Naive thymus-derived CD4-positive, alpha-beta T cell (primary cell): Measurements from ENCODE around the gene ZBTB40. TPM values are rescaled to one million over a fixed set of nuclear protein-coding genes. Genes with fewer than 3 reads are reported as not detected.

Experiments used
- ATAC-seq: fragments of 150-1000 bp; cut with Tn5 transposase; 2 replicates; pipeline ENCODE4 v1.10.0; 2021; ENCODE audit warnings: mild to moderate bottlenecking, moderate library complexity
- CTCF ChIA-PET: fragments of 350-600 bp; sonication (Branson Sonifier 250); formaldehyde crosslinking; loops from one replicate; lab custom pipeline; 2021; ENCODE audit warnings: antibody characterized with exemption; lab: Charles Lee
- POLR2A ChIA-PET: fragments of 350-600 bp; sonication (Branson Sonifier 250); formaldehyde crosslinking; loops from one replicate; lab custom pipeline; 2021; ENCODE audit warnings: antibody characterized with exemption, inconsistent platforms; lab: Charles Lee
- DNase-seq, 9 donors: peaks; one replicate each; pipeline versions ENCODE4 v3.0.0 to v3.0.0-alpha.2; 2020 to 2022; ENCODE audit warnings: mixed read lengths in 1 of 9
- H3K27ac ChIP-seq: one replicate; pipeline ENCODE4 v1.7.0; 2013; ENCODE audit warnings: mild to moderate bottlenecking, low read depth, low read length, moderate library complexity
- H3K27me3 ChIP-seq, 2 donors: one replicate each; pipeline ENCODE4 v1.7.0; 2013; ENCODE audit warnings: low read length in 2 of 2, mild to moderate bottlenecking in 2 of 2, moderate library complexity in 2 of 2; ENCODE audit not compliant: control insufficient read depth in 2 of 2, insufficient read depth in 2 of 2
- H3K36me3 ChIP-seq, 3 experiments: 1 replicate in 2 of 3; 2 replicates in 1 of 3; pipeline ENCODE4 v1.7.0; 2013; ENCODE audit warnings: low read length in 3 of 3, mild to moderate bottlenecking in 3 of 3, moderate library complexity in 1 of 3; ENCODE audit not compliant: insufficient read depth in 3 of 3, control insufficient read depth in 2 of 3
- H3K4me1 ChIP-seq, 2 donors: one replicate each; pipeline ENCODE4 v1.7.0; 2013; ENCODE audit warnings: low read length in 2 of 2, mild to moderate bottlenecking in 2 of 2, moderate library complexity in 1 of 2; ENCODE audit not compliant: control insufficient read depth in 2 of 2, insufficient read depth in 2 of 2
- H3K4me3 ChIP-seq: 2 replicates; pipeline ENCODE4 v1.7.0; 2013; ENCODE audit warnings: mild to moderate bottlenecking, low read length
- H3K9me3 ChIP-seq, 3 experiments: 1 replicate in 2 of 3; 2 replicates in 1 of 3; pipeline ENCODE4 v1.7.0; 2013; ENCODE audit warnings: low read length in 3 of 3; ENCODE audit not compliant: control insufficient read depth in 2 of 3
- H3K27ac Mint-ChIP-seq, 9 donors: one replicate each; pipeline ENCODE4 v1.8.0; 2020 to 2022; ENCODE audit warnings: mixed read lengths in 9 of 9, mild to moderate bottlenecking in 8 of 9, moderate library complexity in 5 of 9, inconsistent platforms in 2 of 9
- H3K27me3 Mint-ChIP-seq, 5 donors: one replicate each; pipeline ENCODE4 v1.8.0; 2021 to 2022; ENCODE audit warnings: mixed read lengths in 5 of 5, mild to moderate bottlenecking in 1 of 5
- H3K36me3 Mint-ChIP-seq, 5 donors: one replicate each; pipeline ENCODE4 v1.8.0; 2020 to 2022; ENCODE audit warnings: mixed read lengths in 5 of 5, mild to moderate bottlenecking in 3 of 5, inconsistent platforms in 1 of 5
- H3K4me1 Mint-ChIP-seq, 7 donors: one replicate each; pipeline ENCODE4 v1.8.0; 2020 to 2022; ENCODE audit warnings: mixed read lengths in 7 of 7, mild to moderate bottlenecking in 3 of 7, inconsistent platforms in 1 of 7
- H3K4me3 Mint-ChIP-seq, 10 donors: one replicate each; pipeline ENCODE4 v1.8.0; 2020 to 2022; ENCODE audit warnings: mild to moderate bottlenecking in 10 of 10, mixed read lengths in 10 of 10, moderate library complexity in 6 of 10, inconsistent platforms in 2 of 10
- H3K9me3 Mint-ChIP-seq, 11 donors: one replicate each; pipeline ENCODE4 v1.8.0; 2020 to 2022; ENCODE audit warnings: mixed read lengths in 11 of 11, mild to moderate bottlenecking in 4 of 11, inconsistent platforms in 1 of 11, moderate library complexity in 1 of 11
- intact Hi-C, 2 donors: fragments of 100-400 bp; cut with micrococcal nuclease; formaldehyde crosslinking; loops; one replicate each; pipeline ENCODE4 v1.15.1; 2023
- polyA plus RNA-seq, 2 donors: library from polyadenylated mRNA; unstranded; fragments of 300-500 nt; fragmentation: Illumina TruSeq; gene quantifications; one replicate each; pipeline ENCODE4 v1.2.3, GENCODE V29; 2021
- total RNA-seq, 6 experiments: library from RNA in 5 of 6; stranded (reverse) in 5 of 6; gene quantifications; 1 replicate in 5 of 6; 2 replicates in 1 of 6; pipeline ENCODE4 v1.2.3 and lab custom pipeline; 2021 to 2026

The ZBTB40 gene
- total and polyA plus RNA-seq, 7 experiments from 2014 or later, result 5.7 to 60.6 (median 35.9) TPM

DNA sequence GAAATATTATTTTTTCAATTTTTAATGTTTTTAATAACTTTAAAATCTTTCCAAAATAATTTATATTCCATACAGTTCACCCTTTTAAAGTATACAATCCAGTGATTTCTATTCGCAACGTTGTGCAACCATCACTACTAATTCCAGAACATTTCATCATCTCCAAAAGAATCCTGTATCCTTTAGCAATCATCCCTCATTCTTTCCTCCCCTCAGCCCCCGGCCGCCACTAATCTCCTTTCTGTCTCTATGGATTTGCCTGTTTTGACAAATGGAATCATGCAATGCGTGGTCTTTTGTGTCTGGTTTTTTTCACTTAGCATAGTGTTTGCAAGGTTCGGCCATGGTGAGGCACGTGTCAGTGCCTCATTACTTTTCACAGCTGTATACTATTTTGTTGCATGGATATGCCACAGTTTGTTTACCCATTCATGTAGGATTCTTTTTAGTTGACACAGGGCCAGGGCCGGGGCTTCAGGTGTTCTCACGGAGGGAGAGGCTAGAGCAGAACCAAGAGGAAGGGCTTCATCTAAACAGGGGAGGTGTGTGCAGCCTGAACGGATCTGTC lies 40.6 kb upstream of the ZBTB40 start:
- POLR2A ChIA-PET, result no interaction called here
- Mint-ChIP-seq H3K4me1 (no peaks in the 10 kb centered on the region), H3K27me3 (peaks cover 7 to 20% (median 11%) of the 10 kb centered on the region in 5 donors), H3K4me3 (no peak overlapping the region), H3K27ac (no peak overlapping the region), H3K9me3 (peaks cover 0 to 5% (median 0%) of the 10 kb centered on the region in 11 donors), H3K36me3 (peaks cover 0 to 7% (median 0%) of the 10 kb centered on the region in 5 donors)
- H3K27ac ChIP-seq, result no peak overlapping the region
- intact Hi-C loops, result no loop called here
- DNase-seq (no peak), ATAC-seq (no peak)
- no peaks in the 10 kb centered on the region for H3K27me3 ChIP-seq
- no peak overlapping the region for H3K4me3 ChIP-seq
- H3K36me3 ChIP-seq, result no peaks in the 10 kb centered on the region
- no peaks in the 10 kb centered on the region for H3K9me3 ChIP-seq
- CTCF ChIA-PET, result no interaction called here
- H3K4me1 ChIP-seq, result no peaks in the 10 kb centered on the region

GRCh38 chr1:22411589-22411988 lies 40.1 kb upstream of the ZBTB40 start:
- H3K9me3 Mint-ChIP-seq, result peaks cover 0 to 5% (median 0%) of the 10 kb centered on the region in 11 donors
- H3K27me3 Mint-ChIP-seq, result peaks cover 7 to 20% (median 10%) of the 10 kb centered on the region in 5 donors
- H3K9me3 ChIP-seq, result no peaks in the 10 kb centered on the region
- peaks cover 0 to 7% (median 0%) of the 10 kb centered on the region in 5 donors for H3K36me3 Mint-ChIP-seq
- no peaks in the 10 kb centered on the region for H3K36me3 ChIP-seq
- ATAC-seq, result no peak
- ChIA-PET POLR2A (no interaction called here), CTCF (no interaction called here)
- no peaks in the 10 kb centered on the region for H3K4me1 ChIP-seq
- H3K27ac Mint-ChIP-seq, result no peak overlapping the region
- no peak overlapping the region for H3K27ac ChIP-seq
- no peak overlapping the region for H3K4me3 ChIP-seq
- no peak overlapping the region for H3K4me3 Mint-ChIP-seq
- peaks cover 0 to 1% (median under 1%) of the 10 kb centered on the region in 7 donors for H3K4me1 Mint-ChIP-seq
- intact Hi-C loops, result no loop called here
- H3K27me3 ChIP-seq, result no peaks in the 10 kb centered on the region
- DNase-seq, result no peak

GRCh38 chr1:22412932-22413727 lies 38.5 kb upstream of the ZBTB40 start:
- DNase-seq, result no peak
- H3K9me3 Mint-ChIP-seq, result peaks cover 0 to 5% (median 0%) of the 10 kb centered on the region in 11 donors
- H3K27me3 ChIP-seq, result no peaks in the 10 kb centered on the region
- no peaks in the 10 kb centered on the region for H3K4me1 ChIP-seq
- H3K4me1 Mint-ChIP-seq, result peaks cover 0 to 3% (median 3%) of the 10 kb centered on the region in 7 donors
- intact Hi-C loops, result no loop called here
- CTCF ChIA-PET, result no interaction called here
- no peaks in the 10 kb centered on the region for H3K9me3 ChIP-seq
- peaks cover 0 to 7% (median 0%) of the 10 kb centered on the region in 5 donors for H3K36me3 Mint-ChIP-seq
- POLR2A ChIA-PET, result no interaction called here
- H3K27ac ChIP-seq, result no peak overlapping the region
- H3K4me3 Mint-ChIP-seq, result no peak overlapping the region
- no peak for ATAC-seq
- peaks cover 8 to 23% (median 9%) of the 10 kb centered on the region in 5 donors for H3K27me3 Mint-ChIP-seq
- no peak overlapping the region for H3K27ac Mint-ChIP-seq
- H3K36me3 ChIP-seq, result no peaks in the 10 kb centered on the region
- H3K4me3 ChIP-seq, result no peak overlapping the region

DNA sequence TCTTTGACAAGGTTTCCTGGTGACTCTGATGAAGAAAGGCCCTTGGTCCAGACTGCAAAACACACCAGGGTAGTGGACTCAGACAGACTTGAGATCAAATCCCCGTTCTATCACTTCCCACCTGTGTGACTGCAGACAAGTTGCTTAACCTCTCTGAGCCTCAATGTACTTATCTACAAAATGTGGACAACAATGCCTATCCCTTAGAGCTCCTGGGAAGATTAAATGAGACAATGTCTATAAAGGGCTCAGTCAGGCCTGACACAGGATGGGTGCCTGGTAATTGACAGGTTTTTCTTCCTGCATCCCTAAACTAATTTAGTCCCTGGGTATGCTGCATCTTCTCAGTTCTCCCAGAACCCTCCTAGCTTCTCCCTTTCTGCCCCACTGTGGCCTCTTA lies 37.9 kb upstream of the ZBTB40 start:
- H3K4me1 ChIP-seq, result no peaks in the 10 kb centered on the region
- intact Hi-C loops, result no loop called here
- H3K9me3 Mint-ChIP-seq, result peaks cover 0 to 5% (median 0%) of the 10 kb centered on the region in 11 donors
- CTCF ChIA-PET, result no interaction called here
- H3K9me3 ChIP-seq, result no peaks in the 10 kb centered on the region
- POLR2A ChIA-PET, result interaction anchor here (0.9 kb wide), 1 partner anchor 24 kb away, joined by 3 read pairs; no protein-coding TSS in a partner anchor
- no peaks in the 10 kb centered on the region for H3K36me3 ChIP-seq
- no peak for ATAC-seq
- no peak overlapping the region for H3K27ac ChIP-seq
- H3K36me3 Mint-ChIP-seq, result peaks cover 0 to 7% (median 0%) of the 10 kb centered on the region in 5 donors
- H3K27ac Mint-ChIP-seq, result no peak overlapping the region
- no peak overlapping the region for H3K4me3 ChIP-seq
- H3K4me1 Mint-ChIP-seq, result peaks cover 0 to 4% (median 3%) of the 10 kb centered on the region in 7 donors
- H3K27me3 Mint-ChIP-seq, result peaks cover 13 to 30% (median 15%) of the 10 kb centered on the region in 5 donors
- peaks cover 0 to 2% of the 10 kb centered on the region in 2 donors for H3K27me3 ChIP-seq
- H3K4me3 Mint-ChIP-seq, result no peak overlapping the region
- DNase-seq, result no peak

- no peak overlapping the region for H3K27ac Mint-ChIP-seq
- Histone ChIP-seq H3K9me3 (no peaks in the 10 kb centered on the region), H3K27ac (no peak overlapping the region), H3K27me3 (peaks cover 0 to 7% of the 10 kb centered on the region in 2 donors), H3K4me3 (no peak overlapping the region), H3K4me1 (no peaks in the 10 kb centered on the region), H3K36me3 (no peaks in the 10 kb centered on the region)
- no peak for ATAC-seq
- no peak overlapping the region for H3K4me3 Mint-ChIP-seq
- peaks cover 0 to 7% (median 3%) of the 10 kb centered on the region in 7 donors for H3K4me1 Mint-ChIP-seq
- ChIA-PET POLR2A (interaction anchor here (0.9 kb wide), 1 partner anchor 25 kb away, joined by 3 read pairs; no protein-coding TSS in a partner anchor), CTCF (no interaction called here)
- H3K27me3 Mint-ChIP-seq, result peaks cover 18 to 33% (median 19%) of the 10 kb centered on the region in 5 donors
- intact Hi-C loops, result no loop called here
- H3K36me3 Mint-ChIP-seq, result peaks cover 0 to 7% (median 0%) of the 10 kb centered on the region in 5 donors
- H3K9me3 Mint-ChIP-seq, result peaks cover 0 to 5% (median 0%) of the 10 kb centered on the region in 11 donors
- DNase-seq, result no peak
Observed at GRCh38 chr1:22414244-22414751, 37.4 kb upstream of the ZBTB40 start.

- no peaks in the 10 kb centered on the region for H3K4me1 ChIP-seq
- H3K36me3 ChIP-seq, result no peaks in the 10 kb centered on the region
- peaks cover 0 to 7% (median 3%) of the 10 kb centered on the region in 7 donors for H3K4me1 Mint-ChIP-seq
- POLR2A ChIA-PET, result no interaction called here
- peaks cover 0 to 3% (median 0%) of the 10 kb centered on the region in 5 donors for H3K36me3 Mint-ChIP-seq
- no peak overlapping the region for H3K4me3 Mint-ChIP-seq
- H3K9me3 ChIP-seq, result no peaks in the 10 kb centered on the region
- peaks cover 30 to 44% (median 31%) of the 10 kb centered on the region in 5 donors for H3K27me3 Mint-ChIP-seq
- ATAC-seq, result no peak
- CTCF ChIA-PET, result no interaction called here
- intact Hi-C loops, result no loop called here
- H3K27me3 ChIP-seq, result peaks cover 0 to 8% of the 10 kb centered on the region in 2 donors
- H3K4me3 ChIP-seq, result no peak overlapping the region
- H3K27ac ChIP-seq, result no peak overlapping the region
- DNase-seq, result no peak
- no peak overlapping the region for H3K27ac Mint-ChIP-seq
- peaks cover 0 to 5% (median 0%) of the 10 kb centered on the region in 11 donors for H3K9me3 Mint-ChIP-seq
Observed at GRCh38 chr1:22415489-22415888, 36.2 kb upstream of the ZBTB40 start.
